H7 (cell line): ENCODE results near the gene WWC2. TPM values are rescaled to one million over a fixed set of nuclear protein-coding genes. Genes with fewer than 3 reads are reported as not detected.
"Not testable (repeated sequence)": the region's sequence is repeated elsewhere in the genome, so short reads cannot be mapped to it uniquely, and the experiment has no call there.

ENCODE experiments used
- DNase-seq: peaks from one replicate; pipeline ENCODE4 v3.0.0; 2012
- H3K27me3 ChIP-seq: 2 replicates; pipeline ENCODE4 v1.6.0; 2011; ENCODE audit warnings: mild to moderate bottlenecking, low read length; ENCODE audit not compliant: control insufficient read depth, insufficient read depth
- H3K36me3 ChIP-seq: replicated peaks from 2 replicates; pipeline ENCODE4 v1.5.1; 2011; ENCODE audit warnings: low read length; ENCODE audit not compliant: control insufficient read depth, insufficient read depth
- H3K4me3 ChIP-seq: 2 replicates; pipeline ENCODE4 v1.5.1; 2011; ENCODE audit warnings: low read depth, mild to moderate bottlenecking, control low read depth, low read length, moderate library complexity; ENCODE audit not compliant: insufficient read depth
- total RNA-seq: library from RNA; depleted of rRNA; stranded (reverse); fragments of >200 nt; shearing (Covaris generic); gene quantifications from 2 replicates; pipeline ENCODE4 v1.2.3, GENCODE V29; 2014

The WWC2 gene
- total RNA-seq, 1 experiment from 2014 or later, result 28.7 TPM

GRCh38 chr4:183322326-183322725 is 223.3 kb downstream of the WWC2 start, which contains the start of gene CLDN24:
Gene CLDN24, minus strand, starts transcription at chr4:183322426. Its CDS starts 0 bp downstream, at chr4:183322426.
- H3K27me3 ChIP-seq, result no peaks in the 10 kb centered on the region
- no peak for DNase-seq
- H3K36me3 ChIP-seq, result no peaks in the 10 kb centered on the region
- no peak within 1 kb of the TSS for H3K4me3 ChIP-seq

GRCh38 chr4:183323295-183323694 is 224.2 kb downstream of the WWC2 start:
- no peak overlapping the region for H3K4me3 ChIP-seq
- H3K27me3 ChIP-seq, result no peaks in the 10 kb centered on the region
- no peaks in the 10 kb centered on the region for H3K36me3 ChIP-seq
- no peak for DNase-seq

- not testable (repeated sequence) for H3K4me3 ChIP-seq, H3K27me3 ChIP-seq, H3K36me3 ChIP-seq, DNase-seq
Observed at GRCh38 chr4:183324056-183324455, 225.0 kb downstream of the WWC2 start.

- DNase-seq, result no peak
- H3K4me3 ChIP-seq, result no peak overlapping the region
- H3K36me3 ChIP-seq, result no peaks in the 10 kb centered on the region
- H3K27me3 ChIP-seq, result no peaks in the 10 kb centered on the region
Observed at GRCh38 chr4:183324619-183325018, 225.6 kb downstream of the WWC2 start.

- DNase-seq, H3K36me3 ChIP-seq, H3K4me3 ChIP-seq, H3K27me3 ChIP-seq: not testable (repeated sequence)
Observed at GRCh38 chr4:183326387-183326786, 227.3 kb downstream of the WWC2 start.

GRCh38 chr4:183326853-183327252 is 227.8 kb downstream of the WWC2 start:
- DNase-seq, result no peak

GRCh38 chr4:183327827-183328226 is 228.8 kb downstream of the WWC2 start:
- H3K36me3 ChIP-seq, result no peaks in the 10 kb centered on the region
- H3K27me3 ChIP-seq, result no peaks in the 10 kb centered on the region
- no peak overlapping the region for H3K4me3 ChIP-seq
- no peak for DNase-seq

More at GRCh38 chr4:183326853-183327252, 227.8 kb downstream of the WWC2 start:
- no peak overlapping the region for H3K4me3 ChIP-seq
- no peaks in the 10 kb centered on the region for H3K36me3 ChIP-seq
- H3K27me3 ChIP-seq, result no peaks in the 10 kb centered on the region

- Histone ChIP-seq H3K27me3 (no peaks in the 10 kb centered on the region), H3K36me3 (no peaks in the 10 kb centered on the region), H3K4me3 (no peak overlapping the region)
- no peak for DNase-seq
Observed at GRCh38 chr4:183328832-183329231, 229.8 kb downstream of the WWC2 start.

GRCh38 chr4:183329244-183329643 is 230.2 kb downstream of the WWC2 start:
- Histone ChIP-seq H3K27me3 (no peaks in the 10 kb centered on the region), H3K4me3 (no peak overlapping the region), H3K36me3 (no peaks in the 10 kb centered on the region)
- no peak for DNase-seq

- no peaks in the 10 kb centered on the region for H3K27me3 ChIP-seq
- no peaks in the 10 kb centered on the region for H3K36me3 ChIP-seq
- no peak for DNase-seq
- no peak overlapping the region for H3K4me3 ChIP-seq
Observed at GRCh38 chr4:183329954-183330742, 231.1 kb downstream of the WWC2 start.

- Histone ChIP-seq H3K27me3 (no peaks in the 10 kb centered on the region), H3K4me3 (no peak overlapping the region), H3K36me3 (no peaks in the 10 kb centered on the region)
- no peak for DNase-seq
Observed at GRCh38 chr4:183330841-183331240, 231.8 kb downstream of the WWC2 start.

- no peak for DNase-seq
- Histone ChIP-seq H3K36me3 (no peaks in the 10 kb centered on the region), H3K27me3 (no peaks in the 10 kb centered on the region), H3K4me3 (no peak overlapping the region)
Observed at GRCh38 chr4:183332447-183332846, 233.4 kb downstream of the WWC2 start.

- Histone ChIP-seq H3K36me3 (no peaks in the 10 kb centered on the region), H3K27me3 (no peaks in the 10 kb centered on the region), H3K4me3 (no peak overlapping the region)
- DNase-seq, result no peak
Observed at GRCh38 chr4:183333202-183333601, 234.1 kb downstream of the WWC2 start.

GRCh38 chr4:183333983-183334382 is 234.9 kb downstream of the WWC2 start:
- Histone ChIP-seq H3K4me3 (no peak overlapping the region), H3K27me3 (no peaks in the 10 kb centered on the region), H3K36me3 (no peaks in the 10 kb centered on the region)
- no peak for DNase-seq

- no peak for DNase-seq
- Histone ChIP-seq H3K4me3 (no peak overlapping the region), H3K36me3 (no peaks in the 10 kb centered on the region), H3K27me3 (no peaks in the 10 kb centered on the region)
Observed at GRCh38 chr4:183335369-183335940, 236.4 kb downstream of the WWC2 start.
